NCI-H2107 (cell line): ENCODE data around the gene PCSK9.

ENCODE experiments used
- DNase-seq: peaks from one replicate; lab custom pipeline; 2025; lab: John Stamatoyannopoulos, UW

Gene PCSK9

DNA sequence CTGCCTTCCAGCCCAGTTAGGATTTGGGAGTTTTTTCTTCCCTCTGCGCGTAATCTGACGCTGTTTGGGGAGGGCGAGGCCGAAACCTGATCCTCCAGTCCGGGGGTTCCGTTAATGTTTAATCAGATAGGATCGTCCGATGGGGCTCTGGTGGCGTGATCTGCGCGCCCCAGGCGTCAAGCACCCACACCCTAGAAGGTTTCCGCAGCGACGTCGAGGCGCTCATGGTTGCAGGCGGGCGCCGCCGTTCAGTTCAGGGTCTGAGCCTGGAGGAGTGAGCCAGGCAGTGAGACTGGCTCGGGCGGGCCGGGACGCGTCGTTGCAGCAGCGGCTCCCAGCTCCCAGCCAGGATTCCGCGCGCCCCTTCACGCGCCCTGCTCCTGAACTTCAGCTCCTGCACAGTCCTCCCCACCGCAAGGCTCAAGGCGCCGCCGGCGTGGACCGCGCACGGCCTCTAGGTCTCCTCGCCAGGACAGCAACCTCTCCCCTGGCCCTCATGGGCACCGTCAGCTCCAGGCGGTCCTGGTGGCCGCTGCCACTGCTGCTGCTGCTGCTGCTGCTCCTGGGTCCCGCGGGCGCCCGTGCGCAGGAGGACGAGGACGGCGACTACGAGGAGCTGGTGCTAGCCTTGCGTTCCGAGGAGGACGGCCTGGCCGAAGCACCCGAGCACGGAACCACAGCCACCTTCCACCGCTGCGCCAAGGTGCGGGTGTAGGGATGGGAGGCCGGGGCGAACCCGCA lies at the start of gene PCSK9:
PCSK9 (plus strand) TSS at position 207 of the 741 bp plus-strand sequence; CDS start at position 497, 290 bp downstream.
- DNase-seq = no peak

DNA sequence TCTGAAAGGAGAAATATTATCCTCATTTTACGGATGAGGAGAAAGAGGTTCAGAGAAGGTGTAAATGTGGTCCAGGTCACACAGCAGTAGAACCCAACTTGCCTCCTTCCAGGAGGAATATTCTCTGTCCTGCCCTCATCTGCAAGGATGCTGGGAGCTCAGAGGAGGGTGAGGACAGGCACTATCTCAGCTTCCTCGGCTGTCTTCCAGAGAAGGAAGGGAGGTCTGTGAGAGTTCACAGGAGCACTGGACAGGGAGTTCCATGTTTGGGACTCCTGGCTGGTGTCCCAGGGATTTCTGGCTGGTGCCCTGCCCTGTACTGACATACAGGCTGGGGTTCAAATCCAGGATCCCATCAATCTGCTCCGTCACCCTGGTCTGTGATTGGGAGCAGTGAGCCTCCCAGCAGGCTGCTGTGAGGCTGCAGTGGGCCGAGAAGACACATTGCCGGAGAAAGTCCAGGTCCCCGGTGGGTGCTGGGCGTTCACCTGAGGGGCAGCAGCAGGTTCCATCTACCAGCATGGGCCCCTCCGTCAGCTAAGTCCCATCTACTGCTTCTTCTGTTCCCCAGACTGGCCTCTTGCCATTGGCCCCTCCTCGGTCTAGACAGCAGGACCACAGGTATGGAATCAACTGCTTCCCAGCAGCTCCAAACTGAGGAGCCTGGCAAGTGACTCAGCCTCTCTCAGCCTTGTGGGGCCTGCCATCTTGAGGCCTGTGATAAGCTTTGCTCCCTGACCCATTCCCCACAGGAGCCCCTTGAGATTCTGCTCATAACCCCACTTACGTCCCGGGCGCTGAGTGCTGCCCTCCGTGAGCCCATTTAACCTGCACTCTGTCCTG lies 49.2 kb upstream of the PCSK9 start:
- no peak for DNase-seq

DNA sequence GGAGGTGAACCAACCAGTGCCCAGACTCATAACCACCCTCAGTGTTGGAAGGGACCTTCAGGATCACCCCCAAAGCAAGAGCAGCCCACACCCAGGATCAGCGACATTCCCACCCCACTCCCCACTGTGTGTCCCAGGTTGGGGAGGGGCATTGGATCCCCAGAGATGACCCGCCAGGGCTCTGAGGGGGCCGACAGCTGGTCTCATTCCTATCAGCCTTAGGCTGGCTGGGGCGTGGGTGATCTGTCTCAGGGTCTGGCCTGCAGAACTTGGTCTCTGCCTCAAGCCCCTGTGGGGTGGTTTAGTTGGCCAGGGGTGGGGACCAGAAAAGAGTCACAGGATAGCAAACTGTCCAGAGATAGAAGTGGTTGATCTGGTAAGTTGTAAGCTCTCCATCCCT lies 48.4 kb upstream of the PCSK9 start:
- DNase-seq = no peak

DNA sequence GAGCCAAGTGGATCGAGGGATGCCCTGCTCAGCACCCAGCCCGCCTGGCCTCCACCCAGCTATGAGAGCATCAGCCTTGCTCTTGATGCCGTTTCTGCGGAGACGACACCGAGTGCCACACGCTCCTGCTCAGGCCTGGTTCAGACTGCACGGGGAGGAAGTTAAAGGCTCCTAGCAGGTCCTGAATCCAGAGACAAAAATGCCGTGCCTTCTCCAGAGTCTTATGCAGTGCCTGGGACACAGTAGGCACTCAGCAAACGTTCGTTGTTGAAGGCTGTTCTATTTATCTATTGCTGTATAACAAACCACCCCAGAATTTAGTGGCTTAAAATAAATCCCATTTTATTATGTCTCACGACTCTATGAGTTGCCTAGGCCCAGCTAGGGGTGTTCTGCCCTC lies 47.4 kb upstream of the PCSK9 start:
- no peak for DNase-seq

DNA sequence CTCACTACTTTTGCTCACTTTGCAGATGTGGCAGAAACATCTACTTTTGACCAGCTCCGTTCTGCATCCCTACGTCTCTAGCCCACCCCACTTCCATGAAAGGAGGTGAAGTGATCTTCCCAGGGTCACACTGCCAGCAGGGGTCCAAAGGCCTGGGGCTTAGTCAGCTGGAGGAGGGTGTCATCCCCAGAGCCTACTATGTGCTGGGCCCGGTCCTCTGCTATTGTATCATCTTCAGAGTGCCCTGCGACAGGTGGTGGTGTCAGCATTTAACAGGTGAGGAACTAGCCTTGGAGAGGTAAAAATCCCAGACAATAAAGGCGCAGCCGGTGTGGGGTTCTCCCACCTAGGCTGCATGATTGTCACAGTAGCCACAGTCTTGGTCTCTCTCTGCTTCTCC lies 46.2 kb upstream of the PCSK9 start:
- DNase-seq = no peak

DNA sequence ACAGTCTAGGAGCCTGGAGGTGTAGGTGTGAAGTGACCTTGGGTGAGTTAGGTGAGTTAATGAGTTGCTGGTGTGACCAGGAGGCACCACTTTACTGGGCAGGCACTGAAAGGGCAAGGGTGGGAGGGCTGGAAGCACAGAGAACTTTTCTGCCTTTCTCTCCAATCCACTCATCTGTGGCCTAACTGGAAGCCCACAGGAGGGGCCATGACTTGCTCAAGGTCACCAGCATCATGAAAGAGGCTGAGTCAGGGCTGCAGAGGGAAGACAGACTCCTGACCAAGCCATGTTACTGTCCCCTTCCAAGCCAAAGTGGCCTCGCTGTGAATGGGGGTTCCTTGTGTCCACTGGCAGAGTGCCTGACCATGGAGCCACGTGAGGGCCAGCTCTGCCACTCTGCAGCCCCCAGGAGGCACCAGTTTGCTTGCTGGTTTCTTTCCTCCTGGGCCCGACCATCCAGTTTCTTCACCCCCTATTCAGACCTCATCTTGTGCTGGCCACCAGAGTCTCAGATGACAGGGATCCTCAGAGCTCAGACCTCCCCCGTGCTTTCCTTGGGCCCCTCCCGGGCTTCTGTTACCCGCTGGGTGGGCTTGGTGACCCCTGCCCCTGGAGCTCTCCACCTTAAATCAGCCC lies 44.9 kb upstream of the PCSK9 start:
- DNase-seq = no peak

DNA sequence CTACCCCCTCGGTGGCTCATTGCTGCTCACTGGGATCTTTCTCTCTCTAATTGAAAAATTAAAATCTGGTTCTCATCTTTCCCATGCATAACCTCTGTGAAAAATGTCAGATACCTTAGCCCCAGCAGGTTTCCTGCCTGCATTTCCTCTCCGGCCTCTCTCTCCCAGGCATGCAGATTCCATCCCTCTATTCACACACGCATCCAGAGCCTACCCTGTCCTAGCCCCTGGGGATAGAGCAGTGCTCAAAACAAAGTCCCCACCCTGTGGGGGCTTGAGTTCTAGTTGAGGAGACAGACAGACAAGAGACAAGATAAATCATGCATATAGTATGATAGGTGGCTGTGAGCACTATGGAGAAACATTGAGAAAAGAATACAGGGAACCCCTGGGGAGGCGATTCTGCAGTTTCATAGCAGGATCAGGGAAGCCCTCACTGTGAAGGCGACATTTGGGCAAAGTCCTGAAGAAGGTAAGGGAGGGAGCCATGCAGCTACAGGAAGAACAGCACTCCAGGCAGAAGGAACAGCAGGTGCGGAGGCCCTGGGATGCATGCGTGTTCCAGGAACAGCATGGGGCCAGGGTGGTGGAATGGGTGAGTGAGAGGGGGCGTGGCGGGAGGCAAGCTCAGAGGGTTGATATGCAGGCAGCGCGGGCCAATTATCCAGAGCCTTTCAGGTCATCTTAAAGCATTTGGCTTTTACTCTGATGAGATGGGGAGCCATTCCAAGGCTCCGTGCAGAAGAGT lies 44.2 kb upstream of the PCSK9 start:
- no peak for DNase-seq

DNA sequence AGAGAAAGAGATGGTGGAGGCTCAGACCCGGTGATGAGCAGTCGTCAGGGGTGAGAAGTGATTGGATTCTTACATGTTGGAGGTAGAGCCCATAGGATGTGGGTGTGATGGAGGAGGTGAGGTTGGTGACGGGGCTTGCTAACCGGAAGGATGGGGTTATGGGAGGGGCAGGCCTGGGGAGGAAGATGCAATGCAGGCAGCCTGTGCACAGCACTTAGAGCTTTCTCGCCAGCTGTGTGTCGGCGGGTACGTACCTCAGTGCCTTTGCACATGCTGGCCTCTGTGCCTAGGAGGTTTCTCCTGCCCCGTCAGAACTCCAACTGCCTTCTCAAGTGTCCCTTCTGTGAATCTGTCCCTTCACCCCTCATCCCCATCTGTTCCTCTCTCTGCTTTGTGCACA lies 43.5 kb upstream of the PCSK9 start:
- DNase-seq = no peak

DNA sequence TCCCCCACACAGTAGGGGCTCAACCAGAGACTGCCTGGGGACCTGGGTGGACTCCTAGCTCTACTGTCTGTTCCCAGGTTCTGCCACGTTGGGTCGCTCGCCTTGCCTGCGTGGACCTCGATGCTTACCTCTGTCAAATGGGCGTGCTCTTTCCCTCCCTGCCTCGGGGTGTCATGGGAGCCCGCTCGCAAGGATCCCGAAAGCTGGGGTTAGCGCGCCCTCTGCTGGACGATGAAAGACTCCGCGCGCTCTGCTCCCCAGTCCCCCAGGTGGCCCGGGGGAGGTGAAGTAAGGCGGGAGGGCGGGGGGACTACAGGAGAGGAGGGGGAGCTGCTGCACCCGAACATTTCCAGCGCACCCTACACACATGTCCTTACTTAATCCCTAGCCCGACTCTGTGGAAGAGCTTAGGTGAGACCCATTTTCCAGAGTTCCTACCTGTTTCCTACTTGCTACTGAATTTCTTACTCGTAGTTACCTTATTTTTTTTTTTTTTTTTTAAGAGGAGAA lies 42.9 kb upstream of the PCSK9 start:
- DNase-seq = peak; percentile 75

DNA sequence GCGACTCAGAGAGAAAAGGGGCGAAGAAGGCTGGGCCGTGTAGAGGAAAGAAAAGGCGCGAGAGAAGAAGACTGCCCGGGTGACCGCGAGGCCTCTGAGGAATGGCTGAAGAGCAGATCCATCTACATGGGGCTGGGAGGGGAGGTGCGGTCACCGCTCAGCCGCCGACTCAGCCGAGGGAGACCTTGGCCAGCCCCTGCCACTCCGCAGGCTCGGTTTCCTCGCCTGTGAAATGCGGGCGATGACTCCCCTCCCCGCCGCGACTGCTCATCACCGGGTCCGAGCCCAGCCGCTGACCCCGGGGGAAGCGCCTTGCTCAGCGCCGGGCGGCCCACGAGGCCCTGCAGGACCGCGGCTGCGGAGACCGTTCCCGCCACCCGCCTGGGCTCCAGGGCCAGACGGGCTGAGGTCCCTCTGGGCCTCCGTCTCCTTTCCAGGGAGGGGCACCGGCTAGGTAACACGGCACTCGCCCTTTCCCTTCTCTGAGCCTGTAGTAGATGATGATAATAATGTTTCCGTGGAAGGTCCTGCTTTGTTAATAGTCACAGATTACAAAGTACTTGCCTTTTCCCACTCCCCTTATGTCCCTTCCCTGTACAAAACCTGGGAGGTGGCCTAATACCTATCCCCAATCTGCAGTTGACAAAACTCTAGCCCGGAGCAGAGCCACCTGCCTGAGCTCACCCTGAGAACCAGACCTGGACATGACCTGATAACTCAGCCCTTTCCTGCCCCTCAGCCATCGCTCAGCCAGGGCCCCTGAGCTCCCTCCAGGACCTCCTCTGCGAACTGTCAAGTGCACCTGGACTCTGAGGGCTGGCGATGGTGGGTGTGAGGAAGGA lies 42.3 kb upstream of the PCSK9 start:
- no peak for DNase-seq

DNA sequence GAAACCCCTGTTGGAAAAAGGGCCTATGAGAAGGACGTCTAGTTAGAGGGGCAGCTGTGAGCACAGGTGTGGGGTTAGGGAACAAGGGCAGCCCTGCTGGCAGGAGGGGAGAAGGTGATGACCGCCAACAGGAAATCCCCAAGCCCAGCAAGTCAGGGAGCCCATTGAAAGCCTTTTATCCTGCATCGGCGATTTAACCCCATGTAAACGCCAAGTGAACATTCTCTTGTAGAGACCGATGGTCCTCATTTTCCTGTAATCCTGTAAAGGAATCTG lies 41.7 kb upstream of the PCSK9 start:
- DNase-seq = no peak

DNA sequence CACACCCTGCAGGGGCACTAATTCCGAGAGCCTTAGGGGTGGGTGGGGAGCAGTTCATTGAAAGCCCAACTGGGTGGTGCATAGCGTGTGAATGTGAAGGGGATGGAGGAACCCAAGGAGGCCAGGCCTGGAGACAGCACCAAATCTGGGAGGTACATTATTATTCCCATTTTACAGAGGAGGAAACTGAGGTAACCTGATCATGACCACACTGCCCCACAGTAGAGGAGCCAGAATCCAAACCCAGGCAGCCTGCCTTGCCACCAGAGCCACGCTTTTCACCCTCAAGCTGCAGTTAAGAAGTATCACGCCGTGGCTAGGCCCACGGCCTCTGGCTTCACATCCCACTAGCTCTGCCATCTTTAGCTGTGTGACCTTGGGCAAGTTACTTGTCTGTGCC lies 41.2 kb upstream of the PCSK9 start:
- no peak for DNase-seq

DNA sequence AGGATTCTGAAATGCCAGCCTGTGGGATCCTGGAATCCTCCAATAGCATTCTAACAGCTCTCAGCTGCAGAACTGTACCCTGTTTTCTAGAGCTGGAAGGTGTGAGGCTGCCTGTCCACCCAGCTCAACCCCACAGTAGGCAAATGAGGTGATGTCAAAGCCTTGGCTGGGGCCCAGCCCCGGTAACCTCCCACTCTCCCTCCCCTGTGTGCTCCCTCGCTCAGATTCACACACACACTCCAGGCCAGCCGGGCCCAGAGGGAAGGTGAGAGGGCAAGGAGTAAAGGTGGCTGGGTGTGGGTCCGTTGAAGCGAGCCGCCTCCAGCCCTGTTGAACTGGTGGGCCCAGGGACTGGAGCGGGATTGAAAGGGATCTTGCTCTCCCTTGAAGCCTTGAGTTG lies 40.7 kb upstream of the PCSK9 start, which contains the start of gene BSND:
BSND (plus strand) TSS at position 257 of the 400 bp plus-strand sequence. CDS start 254 bp downstream, outside the sequence.
- no peak for DNase-seq

DNA sequence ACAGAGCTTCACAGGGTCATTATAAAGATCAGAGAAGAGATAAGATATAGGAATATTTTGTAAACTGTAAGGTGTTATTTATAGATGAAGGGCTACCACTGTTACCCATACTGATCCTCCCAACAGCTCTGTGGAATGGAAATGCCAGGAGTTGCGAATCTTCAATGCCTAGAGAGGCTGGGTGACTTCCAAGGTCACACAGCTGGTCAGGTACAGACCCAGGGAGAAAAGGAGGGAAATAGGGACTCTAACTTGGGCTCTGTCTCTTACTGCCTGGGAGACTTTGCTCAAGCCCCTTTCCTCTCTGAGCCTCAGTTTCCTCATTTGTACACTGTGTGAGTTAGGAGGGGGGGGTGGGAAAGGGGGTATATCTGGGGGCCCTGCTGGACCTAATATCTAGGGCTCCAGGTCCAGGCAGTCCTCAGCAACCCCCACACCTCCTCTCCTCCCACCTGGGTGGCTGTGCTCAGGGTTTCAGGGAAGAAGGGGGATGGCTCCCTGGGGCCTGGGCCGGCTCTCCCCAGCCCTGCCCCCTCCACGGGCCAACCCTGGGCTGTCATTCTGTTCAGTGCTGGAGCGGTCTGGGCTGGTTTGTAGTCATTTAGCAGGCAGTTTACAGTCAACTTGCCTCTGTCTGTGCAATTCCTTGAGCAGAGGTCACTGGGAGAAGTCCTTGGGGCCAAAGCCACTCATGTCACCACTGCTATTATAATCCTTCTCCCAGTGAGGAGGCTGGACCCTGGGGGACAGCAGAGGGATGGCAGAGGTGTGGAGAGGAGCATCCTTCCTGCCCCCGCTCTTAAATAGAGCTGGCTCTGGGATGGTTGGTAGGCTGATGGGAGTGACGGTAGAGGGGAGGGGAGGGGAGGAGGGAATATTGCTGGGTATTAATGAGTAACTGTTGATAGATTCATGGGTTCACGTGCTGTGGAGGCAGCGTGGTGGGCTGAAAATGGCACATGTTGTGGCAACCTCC lies 39.0 kb upstream of the PCSK9 start:
- DNase-seq = no peak

DNA sequence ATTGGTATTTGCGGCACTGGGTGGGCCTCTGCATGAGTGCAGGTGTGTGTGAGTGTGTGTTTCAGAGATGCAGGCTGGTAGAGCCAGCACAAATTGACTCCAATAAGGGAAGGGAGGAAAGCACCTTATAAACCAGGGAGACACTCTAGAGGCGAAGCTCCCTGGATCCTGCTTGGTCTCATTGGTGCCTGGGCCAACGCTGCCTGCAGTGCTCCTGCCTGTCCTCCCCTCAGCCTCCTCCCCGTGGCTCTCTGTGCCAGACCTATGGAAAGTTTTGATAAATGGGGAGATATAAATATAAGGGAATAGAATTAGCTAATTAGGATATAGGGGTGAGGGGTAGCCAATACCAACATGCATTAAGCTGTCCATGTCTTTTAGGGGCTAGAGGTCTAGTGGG lies 38.0 kb upstream of the PCSK9 start:
- DNase-seq = no peak

DNA sequence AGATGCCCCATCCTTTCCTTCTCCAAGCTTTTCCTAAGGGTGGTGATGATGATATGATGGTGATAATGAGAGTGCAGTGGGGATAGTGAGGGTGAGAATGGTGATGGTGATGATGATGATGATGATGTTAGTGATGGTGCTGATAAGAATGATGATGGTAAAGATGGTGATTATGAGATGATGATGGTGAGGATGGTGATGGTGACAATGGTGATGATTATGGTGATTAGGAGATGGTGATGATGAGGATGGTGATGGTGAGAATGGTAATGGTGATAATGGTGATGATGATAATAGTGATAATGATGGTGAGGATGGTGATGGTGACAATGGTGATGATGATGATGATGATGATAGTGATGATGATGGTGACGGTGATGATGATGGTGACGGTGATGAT lies 36.7 kb upstream of the PCSK9 start:
- DNase-seq = no peak

DNA sequence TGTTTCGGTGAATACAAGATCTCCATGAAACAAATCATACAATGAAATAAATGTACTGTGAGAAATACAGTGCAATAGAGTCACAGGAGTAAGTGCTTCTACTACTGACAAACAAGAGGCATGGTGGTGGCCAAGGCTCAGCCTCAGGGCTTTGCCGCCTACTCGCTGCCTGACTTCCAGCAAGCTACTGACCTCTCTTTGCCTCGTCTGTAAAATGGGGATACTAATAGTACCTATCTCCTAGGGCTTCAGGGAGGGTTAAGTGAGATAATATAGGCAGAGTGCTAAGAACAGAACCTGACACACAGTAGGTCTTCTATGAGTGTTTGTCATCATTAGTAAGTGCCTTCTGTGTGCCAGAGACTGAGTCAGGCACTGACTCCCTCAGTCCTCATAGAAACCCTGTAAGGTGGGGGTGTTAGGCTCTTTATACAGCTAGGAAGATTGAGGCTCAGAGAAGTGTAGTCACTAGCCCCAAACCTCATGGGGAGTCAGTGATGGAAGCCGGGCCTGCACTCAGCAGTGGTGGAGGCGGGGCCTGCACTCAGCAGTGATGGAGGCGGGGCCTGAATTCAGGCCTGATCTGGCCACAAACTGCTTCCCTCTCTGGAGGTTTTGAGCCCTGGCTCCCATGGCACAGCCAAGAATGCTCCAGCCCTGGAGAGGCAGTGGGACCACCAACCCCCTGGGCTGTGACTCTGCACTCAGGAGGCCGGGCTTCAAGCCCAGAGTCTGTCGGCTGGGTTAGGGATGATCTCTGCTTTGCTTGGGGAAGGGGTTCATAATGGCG lies 33.8 kb upstream of the PCSK9 start:
- no peak for DNase-seq

DNA sequence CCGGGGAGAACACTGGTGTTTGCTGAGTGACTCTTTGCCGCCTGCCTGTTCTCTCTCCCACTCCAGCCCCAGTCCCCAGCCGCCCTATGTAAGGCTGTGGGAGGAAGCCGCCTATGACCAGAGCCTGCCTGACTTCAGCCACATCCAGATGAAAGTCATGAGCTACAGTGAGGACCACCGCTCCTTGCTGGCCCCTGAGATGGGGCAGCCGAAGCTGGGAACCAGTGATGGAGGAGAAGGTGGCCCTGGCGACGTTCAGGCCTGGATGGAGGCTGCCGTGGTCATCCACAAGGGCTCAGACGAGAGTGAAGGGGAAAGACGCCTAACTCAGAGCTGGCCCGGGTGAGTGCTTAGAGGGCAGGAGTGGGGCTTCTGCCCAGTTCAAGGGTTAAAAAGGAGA lies 32.4 kb upstream of the PCSK9 start:
- no peak for DNase-seq

DNA sequence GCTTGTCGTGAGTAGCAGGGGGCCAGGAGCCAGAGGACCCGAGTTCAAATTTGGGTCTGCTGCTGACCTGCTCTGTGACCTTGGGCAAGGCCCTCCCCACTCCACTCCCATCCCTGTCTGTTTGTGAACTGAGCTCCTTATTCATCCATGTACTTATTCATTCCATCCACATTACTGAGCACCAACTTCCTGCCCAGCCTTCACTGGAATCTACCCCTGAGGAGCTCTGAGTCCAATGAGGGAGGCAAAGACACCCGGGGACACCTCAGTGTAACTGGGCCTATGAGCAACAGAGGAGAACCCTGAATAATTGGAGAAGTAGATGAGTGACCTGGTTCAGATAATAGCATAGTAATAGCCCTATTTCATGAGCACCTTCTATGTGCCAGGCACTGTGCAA lies 31.7 kb upstream of the PCSK9 start:
- no peak for DNase-seq
